ENCODE results near the gene CBX7.
A peak's percentile ranks its signal among the peaks of the same experiment; 100 is the strongest.

Gene CBX7

DNA sequence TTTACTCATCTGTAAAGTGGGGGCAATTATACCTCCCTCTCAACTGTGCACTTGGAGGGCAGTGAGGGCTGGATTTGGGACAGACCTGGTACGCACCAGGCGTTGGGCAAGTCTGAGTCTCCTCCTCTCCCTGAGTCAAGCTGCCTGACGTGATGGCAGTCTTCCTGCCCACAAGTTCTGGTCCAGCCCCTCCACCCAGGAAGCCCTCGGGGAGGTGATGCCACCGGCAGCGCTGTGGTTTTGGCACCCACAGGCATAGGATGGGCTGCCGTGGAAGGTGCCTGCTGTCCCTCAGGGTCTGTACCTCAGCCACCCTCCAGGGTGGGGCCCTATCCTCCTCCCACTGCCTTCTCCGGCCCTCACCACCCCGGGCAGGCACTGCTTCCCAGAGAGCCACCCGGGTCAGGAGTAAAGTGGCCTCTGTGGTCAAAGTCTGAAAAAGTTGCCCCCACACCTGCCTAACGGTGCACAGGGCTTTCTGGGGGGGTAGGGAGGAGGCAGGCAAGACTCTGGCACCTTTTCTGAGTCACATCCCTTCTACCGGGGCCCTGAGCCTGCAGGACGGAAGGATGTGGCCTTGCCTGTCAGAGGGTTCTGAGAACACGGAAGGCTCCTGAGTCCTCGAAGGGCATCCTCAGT, 61.9 kb downstream of the CBX7 start:
- peak; percentile 78 for DNase-seq

GRCh38 chr22:39089928-39090327, 62.6 kb downstream of the CBX7 start:
- no peak for DNase-seq

DNA sequence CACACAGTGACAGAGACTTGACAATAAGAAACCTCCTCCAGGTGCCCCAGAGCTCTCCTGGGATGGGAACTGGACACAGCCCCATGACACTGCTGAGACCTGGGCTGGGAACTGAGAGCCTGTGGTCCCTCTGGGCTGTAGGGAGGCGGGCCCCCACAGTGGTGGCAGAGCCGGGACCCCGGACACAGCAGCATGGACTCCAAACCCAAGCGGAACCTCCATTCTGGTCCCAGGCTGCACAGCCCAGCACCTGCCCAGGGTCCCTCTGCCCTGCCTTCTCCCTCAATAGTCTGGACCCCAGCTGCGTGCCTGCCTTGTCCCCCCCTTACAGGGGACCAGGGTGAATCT, 63.8 kb downstream of the CBX7 start:
- DNase-seq: no peak

GRCh38 chr22:39087881-39088684, 64.4 kb downstream of the CBX7 start:
- DNase-seq: no peak

DNA sequence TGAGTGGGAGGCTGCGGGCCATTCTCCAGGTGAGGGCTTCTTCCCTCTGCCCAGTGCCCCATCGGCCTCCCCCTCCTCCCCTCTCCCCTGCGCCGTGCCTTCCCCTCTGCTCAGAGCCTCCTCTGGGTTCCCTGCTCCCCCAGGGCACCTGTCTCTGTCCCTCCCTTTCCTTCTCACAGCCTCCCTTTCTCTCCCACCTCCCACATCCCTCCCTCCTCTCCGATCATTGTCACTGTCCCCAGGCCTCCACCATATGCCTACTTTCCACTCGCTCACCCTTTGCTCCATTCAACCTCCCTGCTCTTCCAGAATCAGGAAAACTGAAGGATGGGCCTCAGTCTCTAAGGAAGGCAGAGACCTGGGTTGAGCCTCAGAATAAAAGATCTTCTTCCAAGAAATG, 65.4 kb downstream of the CBX7 start:
- no peak for DNase-seq

- no peak for DNase-seq
Observed at GRCh38 chr22:39084666-39085065, 67.8 kb downstream of the CBX7 start.

DNA sequence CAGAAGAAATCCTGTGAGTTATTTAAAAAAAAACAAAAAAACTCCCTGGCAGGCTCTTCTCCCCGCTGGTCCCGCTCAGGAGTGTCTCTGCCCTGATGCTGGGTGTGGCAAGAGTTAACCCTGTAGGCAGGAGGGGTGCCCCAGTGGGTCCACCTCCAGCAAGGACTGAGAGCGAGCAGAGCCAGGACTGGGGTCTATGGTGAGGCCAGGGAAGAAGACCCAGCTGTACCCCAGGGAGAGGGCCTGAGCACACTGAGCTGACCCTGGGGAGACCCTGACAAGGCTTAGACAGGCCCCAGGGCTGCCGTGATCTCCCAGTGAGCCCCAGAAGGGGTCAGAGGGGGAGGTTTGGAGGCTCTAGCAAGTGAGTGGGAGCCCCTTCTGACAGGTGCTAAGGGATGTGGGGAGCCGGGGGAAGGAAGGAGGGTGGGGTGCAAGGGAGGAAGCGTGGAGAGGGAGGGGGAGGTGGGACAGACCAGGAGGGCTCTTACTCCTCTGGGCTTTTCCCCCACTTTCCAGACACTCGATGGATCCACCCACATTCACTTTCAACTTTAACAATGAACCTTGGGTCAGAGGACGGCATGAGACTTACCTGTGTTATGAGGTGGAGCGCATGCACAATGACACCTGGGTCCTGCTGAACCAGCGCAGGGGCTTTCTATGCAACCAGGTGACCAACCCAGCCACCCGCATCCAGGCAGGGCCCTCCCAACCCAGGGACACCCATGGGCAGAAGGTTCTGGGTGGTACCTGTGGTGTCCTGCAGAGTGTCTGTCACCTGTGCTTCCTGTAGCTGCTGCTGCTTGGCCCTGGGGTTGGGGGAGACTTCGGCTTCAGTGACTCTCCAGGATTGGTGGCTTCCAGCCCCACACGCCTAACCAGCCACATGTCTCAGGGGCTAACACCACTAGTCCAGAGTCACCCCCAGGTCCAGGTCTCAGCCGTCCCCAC, 69.0 kb downstream of the CBX7 start:
- DNase-seq: no peak

DNA sequence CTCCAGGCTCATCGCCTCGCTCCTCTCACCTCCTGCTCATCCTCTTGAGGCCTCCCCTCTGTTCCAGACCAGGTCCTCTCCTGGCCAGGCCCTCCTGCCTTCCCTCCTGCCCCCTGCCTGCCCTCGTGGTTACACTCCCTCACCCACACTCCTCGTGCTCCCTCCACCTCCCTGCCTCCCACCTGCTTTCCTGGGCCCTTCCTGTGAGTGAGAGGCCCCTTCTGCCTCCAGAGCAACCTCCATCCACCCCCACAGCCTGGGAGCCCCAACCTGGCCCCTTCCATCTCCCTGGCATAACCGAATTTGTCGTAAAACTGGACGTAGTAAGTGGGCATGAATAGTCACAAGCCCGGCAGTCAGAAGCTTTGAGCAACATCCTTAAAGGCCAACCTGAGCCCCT, 70.9 kb downstream of the CBX7 start:
- no peak for DNase-seq

DNA sequence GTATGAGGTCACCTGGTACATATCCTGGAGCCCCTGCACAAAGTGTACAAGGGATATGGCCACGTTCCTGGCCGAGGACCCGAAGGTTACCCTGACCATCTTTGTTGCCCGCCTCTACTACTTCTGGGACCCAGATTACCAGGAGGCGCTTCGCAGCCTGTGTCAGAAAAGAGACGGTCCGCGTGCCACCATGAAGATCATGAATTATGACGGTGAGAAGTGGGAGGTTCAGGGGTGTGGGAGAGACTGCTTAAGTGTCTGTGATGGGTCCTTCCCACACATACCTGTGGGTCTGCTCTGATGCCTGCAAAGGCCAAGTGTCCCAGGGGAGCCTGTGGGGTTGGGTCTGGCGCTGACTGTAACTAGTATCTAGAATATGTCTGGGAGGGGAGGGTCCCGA, 71.5 kb downstream of the CBX7 start:
- DNase-seq: no peak

All from T-helper 9 cell (primary cell).